Measurements from ENCODE around the gene SMURF2. TPM values are rescaled to one million over a fixed set of nuclear protein-coding genes. Genes with fewer than 3 reads are reported as not detected.

The SMURF2 gene
- polyA plus RNA-seq, 1 donor from 2014 or later: 55.2 TPM

- H2AFZ ChIP-seq (ENCODE audit: low read depth, low read length): peak within 1 kb of the TSS; percentile 63
- peaks cover 20% of the 10 kb centered on the region for H3K36me3 ChIP-seq (ENCODE audit: insufficient read depth, low read length)
Observed at GRCh38 chr17:64506576-64507412, 155.3 kb downstream of the SMURF2 start, which contains the start of gene CEP95. TSS of gene CEP95 (plus strand) at chr17:64506977. CDS start at chr17:64507098, 121 bp downstream.

GRCh38 chr17:64506201-64506575 is 155.9 kb downstream of the SMURF2 start, which contains the start of gene DDX5:
TSS of gene DDX5 (minus strand) at chr17:64506289. CDS start at chr17:64506119, 170 bp downstream.
- peaks cover 20% of the 10 kb centered on the region for H3K36me3 ChIP-seq (ENCODE audit: insufficient read depth, low read length)
- TF ChIP-seq TAF1 (IDR thresholded peaks at IDR 0.05; ENCODE audit: low read depth) (peak; percentile 65), RAD21 (conservative IDR thresholded peaks at IDR 0.05) (no peak), POLR2AphosphoS5 (IDR thresholded peaks at IDR 0.05) (peak; percentile 99)
- TF ChIP-seq, protein P1, sequence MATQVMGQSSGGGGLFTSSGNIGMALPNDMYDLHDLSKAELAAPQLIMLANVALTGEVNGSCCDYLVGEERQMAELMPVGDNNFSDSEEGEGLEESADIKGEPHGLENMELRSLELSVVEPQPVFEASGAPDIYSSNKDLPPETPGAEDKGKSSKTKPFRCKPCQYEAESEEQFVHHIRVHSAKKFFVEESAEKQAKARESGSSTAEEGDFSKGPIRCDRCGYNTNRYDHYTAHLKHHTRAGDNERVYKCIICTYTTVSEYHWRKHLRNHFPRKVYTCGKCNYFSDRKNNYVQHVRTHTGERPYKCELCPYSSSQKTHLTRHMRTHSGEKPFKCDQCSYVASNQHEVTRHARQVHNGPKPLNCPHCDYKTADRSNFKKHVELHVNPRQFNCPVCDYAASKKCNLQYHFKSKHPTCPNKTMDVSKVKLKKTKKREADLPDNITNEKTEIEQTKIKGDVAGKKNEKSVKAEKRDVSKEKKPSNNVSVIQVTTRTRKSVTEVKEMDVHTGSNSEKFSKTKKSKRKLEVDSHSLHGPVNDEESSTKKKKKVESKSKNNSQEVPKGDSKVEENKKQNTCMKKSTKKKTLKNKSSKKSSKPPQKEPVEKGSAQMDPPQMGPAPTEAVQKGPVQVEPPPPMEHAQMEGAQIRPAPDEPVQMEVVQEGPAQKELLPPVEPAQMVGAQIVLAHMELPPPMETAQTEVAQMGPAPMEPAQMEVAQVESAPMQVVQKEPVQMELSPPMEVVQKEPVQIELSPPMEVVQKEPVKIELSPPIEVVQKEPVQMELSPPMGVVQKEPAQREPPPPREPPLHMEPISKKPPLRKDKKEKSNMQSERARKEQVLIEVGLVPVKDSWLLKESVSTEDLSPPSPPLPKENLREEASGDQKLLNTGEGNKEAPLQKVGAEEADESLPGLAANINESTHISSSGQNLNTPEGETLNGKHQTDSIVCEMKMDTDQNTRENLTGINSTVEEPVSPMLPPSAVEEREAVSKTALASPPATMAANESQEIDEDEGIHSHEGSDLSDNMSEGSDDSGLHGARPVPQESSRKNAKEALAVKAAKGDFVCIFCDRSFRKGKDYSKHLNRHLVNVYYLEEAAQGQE (IDR thresholded peaks at IDR 0.05; ENCODE audit: borderline replicate concordance): peak; percentile 91
- no peak within 1 kb of the TSS for H3K4me2 ChIP-seq (ENCODE audit: low read length)
- H3K79me2 ChIP-seq (replicated peaks; ENCODE audit: insufficient read depth, low read length): peaks cover 82% of the 10 kb centered on the region
- H2AFZ ChIP-seq (ENCODE audit: low read depth, low read length): peak within 1 kb of the TSS; percentile 63
- H3K9ac ChIP-seq (ENCODE audit: low read length): peak within 1 kb of the TSS; percentile 100
- H3K4me3 ChIP-seq (ENCODE audit: low read length): peak within 1 kb of the TSS; percentile 97
- no peaks in the 10 kb centered on the region for H3K9me3 ChIP-seq (ENCODE audit: low read length)
- H3K9me2 ChIP-seq (ENCODE audit: insufficient read depth, low read length): no peaks in the 10 kb centered on the region
- peak within 1 kb of the TSS; percentile 100 for H3K27ac ChIP-seq (ENCODE audit: low read length)
- H4K20me1 ChIP-seq (ENCODE audit: insufficient read depth): peaks cover 20% of the 10 kb centered on the region
- H3F3A ChIP-seq (ENCODE audit: insufficient read depth, low read length, poor library complexity, severe bottlenecking): peaks cover 8% of the 10 kb centered on the region
- H3K27me3 ChIP-seq (ENCODE audit: insufficient read depth, low read depth, low read length): no peaks in the 10 kb centered on the region

More at GRCh38 chr17:64506576-64507412, 155.3 kb downstream of the SMURF2 start, which contains the start of gene CEP95:
- Histone ChIP-seq H3K27ac (ENCODE audit: low read length) (peak within 1 kb of the TSS; percentile 100), H3K79me2 (replicated peaks; ENCODE audit: insufficient read depth, low read length) (peaks cover 78% of the 10 kb centered on the region), H3K9ac (ENCODE audit: low read length) (peak within 1 kb of the TSS; percentile 100), H3K4me2 (ENCODE audit: low read length) (peak within 1 kb of the TSS; percentile 97), H3K27me3 (ENCODE audit: insufficient read depth, low read depth, low read length) (no peaks in the 10 kb centered on the region), H3K9me2 (ENCODE audit: insufficient read depth, low read length) (no peaks in the 10 kb centered on the region), H3K4me3 (ENCODE audit: low read length) (peak within 1 kb of the TSS; percentile 97), H4K20me1 (ENCODE audit: insufficient read depth) (peaks cover 15% of the 10 kb centered on the region), H3K9me3 (ENCODE audit: low read length) (no peaks in the 10 kb centered on the region), H3F3A (ENCODE audit: insufficient read depth, low read length, poor library complexity, severe bottlenecking) (peaks cover 8% of the 10 kb centered on the region)
- TF ChIP-seq POLR2AphosphoS5 (IDR thresholded peaks at IDR 0.05) (peak; percentile 83), EP300 (conservative IDR thresholded peaks at IDR 0.05; ENCODE audit: poor library complexity, severe bottlenecking) (peak; percentile 62), MXI1 (conservative IDR thresholded peaks at IDR 0.05; ENCODE audit: poor library complexity, severe bottlenecking) (peak; percentile 73), SMC3 (conservative IDR thresholded peaks at IDR 0.05; ENCODE audit: poor library complexity) (peak; percentile 3), RAD21 (conservative IDR thresholded peaks at IDR 0.05) (no peak), CTCF (IDR thresholded peaks at IDR 0.05; ENCODE audit: poor library complexity, severe bottlenecking) (no peak), TAF1 (IDR thresholded peaks at IDR 0.05; ENCODE audit: low read depth) (peak; percentile 64), EZH2 (IDR thresholded peaks at IDR 0.05; ENCODE audit: borderline replicate concordance, insufficient read depth, low read length, poor library complexity, severe bottlenecking) (no peak)
- TF ChIP-seq, protein P1 (IDR thresholded peaks at IDR 0.05; ENCODE audit: borderline replicate concordance): peak; percentile 91

Data from neural cell (in vitro differentiated cells).